Lung (tissue), 12 donors: ENCODE data around the gene NNT. TPM values are rescaled to one million over a fixed set of nuclear protein-coding genes. Genes with fewer than 3 reads are reported as not detected.

ENCODE experiments used
- ATAC-seq: fragments of 200-7000 bp; cut with Tn5 transposase; one replicate; pipeline ENCODE4 v1.9.1; 2020; ENCODE audit warnings: moderate number of reproducible peaks; ENCODE audit not compliant: insufficient read depth, low FRiP score
- DNase-seq, 3 donors: peaks; one replicate each; pipeline ENCODE4 v3.0.0-alpha.2; 2013 to 2017
- H3K27ac ChIP-seq, 2 donors: one replicate each; pipeline ENCODE4 v1.5.1; 2013; ENCODE audit warnings: mild to moderate bottlenecking in 2 of 2, moderate library complexity in 2 of 2, control low read depth in 1 of 2, inconsistent platforms in 1 of 2, low read depth in 1 of 2, low read length in 1 of 2
- H3K27me3 ChIP-seq, 3 donors: one replicate each; pipeline ENCODE4 v1.5.1; 2013; ENCODE audit warnings: low read length in 2 of 3; ENCODE audit not compliant: control insufficient read depth in 3 of 3, insufficient read depth in 3 of 3
- H3K36me3 ChIP-seq, 4 donors: one replicate each; pipeline ENCODE4 v1.5.1; 2013; ENCODE audit warnings: low read length in 4 of 4, mild to moderate bottlenecking in 1 of 4, moderate library complexity in 1 of 4; ENCODE audit not compliant: control insufficient read depth in 4 of 4, insufficient read depth in 4 of 4
- H3K4me1 ChIP-seq, 5 donors: one replicate each; pipeline ENCODE4 v1.5.1; 2013; ENCODE audit warnings: low read length in 5 of 5, mild to moderate bottlenecking in 2 of 5, moderate library complexity in 1 of 5; ENCODE audit not compliant: control insufficient read depth in 5 of 5, insufficient read depth in 5 of 5
- H3K4me3 ChIP-seq: one replicate; pipeline ENCODE4 v1.5.1; 2013; ENCODE audit warnings: mild to moderate bottlenecking, control low read depth, moderate library complexity
- H3K9ac ChIP-seq, 2 donors: one replicate each; pipeline ENCODE4 v1.5.1; 2013; ENCODE audit warnings: low read length in 2 of 2, control low read depth in 1 of 2; ENCODE audit not compliant: insufficient read depth in 1 of 2
- H3K9me3 ChIP-seq, 4 donors: one replicate each; pipeline ENCODE4 v1.5.1; 2013; ENCODE audit warnings: low read length in 3 of 4, mild to moderate bottlenecking in 1 of 4, moderate library complexity in 1 of 4; ENCODE audit not compliant: control insufficient read depth in 4 of 4, insufficient read depth in 3 of 4
- WGBS, 2 donors: extraction: QIAGEN DNeasy Blood & Tissue Kit; methylation state at CpG; one replicate each; pipeline ENCODE4 v1.1.7; 2013; 5-methylcytosine and 5-hydroxymethylcytosine counted together
- polyA plus RNA-seq, 2 donors: library from polyadenylated mRNA; stranded (reverse); fragments of 200-250 nt; gene quantifications; one replicate each; pipeline ENCODE4 v1.2.1, GENCODE V29; 2013
- total RNA-seq, 2 donors: library from RNA; depleted of rRNA in 1 of 2; stranded (reverse); fragments of >200 nt in 1 of 2; gene quantifications; one replicate each; pipeline ENCODE4 v1.2.1, GENCODE V29; 2014 to 2021
- TF ChIP-seq, protein P1 (sequence below): IDR thresholded peaks from 2 replicates; pipeline ENCODE4 v1.5.1; 2012; ENCODE audit warnings: mild to moderate bottlenecking; ENCODE audit errors: control extremely low read depth, extremely low read depth
- donor health status: control.
- donor health status: control.
- donor health status: Bipolar disorder and iron deficiency.
- donor health status: healthy.
- donor health status: DM: yes; HTN: yes; CAD: no.

Gene NNT
- total and polyA plus RNA-seq, 4 donors, result 8.5 to 96.9 (median 35.0) TPM

GRCh38 chr5:43753069-43753468 is 150.1 kb downstream of the NNT start:
- H3K9ac ChIP-seq, result no peak overlapping the region
- DNase-seq (no peak), ATAC-seq (no peak)
- no peaks in the 10 kb centered on the region for H3K36me3 ChIP-seq
- WGBS, 2 donors, result 85 to 95% methylated on average over 2 of the region's 2 CpGs
- H3K9me3 ChIP-seq, result peaks cover 0 to 11% (median 2%) of the 10 kb centered on the region in 4 donors
- no peak overlapping the region for H3K4me3 ChIP-seq
- no peak overlapping the region for H3K27ac ChIP-seq
- H3K4me1 ChIP-seq, result no peaks in the 10 kb centered on the region
- TF ChIP-seq, protein P1, sequence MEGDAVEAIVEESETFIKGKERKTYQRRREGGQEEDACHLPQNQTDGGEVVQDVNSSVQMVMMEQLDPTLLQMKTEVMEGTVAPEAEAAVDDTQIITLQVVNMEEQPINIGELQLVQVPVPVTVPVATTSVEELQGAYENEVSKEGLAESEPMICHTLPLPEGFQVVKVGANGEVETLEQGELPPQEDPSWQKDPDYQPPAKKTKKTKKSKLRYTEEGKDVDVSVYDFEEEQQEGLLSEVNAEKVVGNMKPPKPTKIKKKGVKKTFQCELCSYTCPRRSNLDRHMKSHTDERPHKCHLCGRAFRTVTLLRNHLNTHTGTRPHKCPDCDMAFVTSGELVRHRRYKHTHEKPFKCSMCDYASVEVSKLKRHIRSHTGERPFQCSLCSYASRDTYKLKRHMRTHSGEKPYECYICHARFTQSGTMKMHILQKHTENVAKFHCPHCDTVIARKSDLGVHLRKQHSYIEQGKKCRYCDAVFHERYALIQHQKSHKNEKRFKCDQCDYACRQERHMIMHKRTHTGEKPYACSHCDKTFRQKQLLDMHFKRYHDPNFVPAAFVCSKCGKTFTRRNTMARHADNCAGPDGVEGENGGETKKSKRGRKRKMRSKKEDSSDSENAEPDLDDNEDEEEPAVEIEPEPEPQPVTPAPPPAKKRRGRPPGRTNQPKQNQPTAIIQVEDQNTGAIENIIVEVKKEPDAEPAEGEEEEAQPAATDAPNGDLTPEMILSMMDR, result no peak
- no peaks in the 10 kb centered on the region for H3K27me3 ChIP-seq

Other genes with a start within 250 kb of the NNT start
- gene CCL28, start 190.8 kb upstream of the NNT start, total RNA-seq, result 1 to 10 TPM; 6.4 to 7.7 TPM
- gene CCL28, start 190.8 kb upstream of the NNT start, polyA plus RNA-seq, result 1 to 10 TPM; 3.5 to 7.0 TPM
- 10 to 100 TPM; 13.0 to 16.5 TPM for gene TMEM267, start 119.3 kb upstream of the NNT start, total RNA-seq
- gene TMEM267, start 119.3 kb upstream of the NNT start, polyA plus RNA-seq, result 10 to 100 TPM in 1 of 2 donors, 1 to 10 TPM in 1; 7.4 to 11.4 TPM
- gene C5orf34, start 88.0 kb upstream of the NNT start, total RNA-seq, result 1 to 10 TPM; 1.7 to 5.9 TPM
- gene C5orf34, start 88.0 kb upstream of the NNT start, polyA plus RNA-seq, result 1 to 10 TPM; 1.1 to 1.5 TPM
- gene PAIP1, start 46.1 kb upstream of the NNT start, total RNA-seq, result 10 to 100 TPM; 62.6 to 91.1 TPM
- 10 to 100 TPM; 46.1 to 47.3 TPM for gene PAIP1, start 46.1 kb upstream of the NNT start, polyA plus RNA-seq